H9 (cell line): ENCODE data around the gene TMTC1. TPM values are rescaled to one million over a fixed set of nuclear protein-coding genes. Genes with fewer than 3 reads are reported as not detected.

Experiments used
- DNase-seq: peaks from one replicate; pipeline ENCODE4 v3.0.0-alpha.2; 2017
- H2AFZ ChIP-seq: one replicate; pipeline ENCODE4 v1.6.1; 2013; ENCODE audit warnings: mild to moderate bottlenecking, low read length, control low read depth, moderate library complexity
- H2AK5ac ChIP-seq: 2 replicates; pipeline ENCODE4 v1.6.1; 2013; ENCODE audit warnings: low read length, control low read depth, mixed read lengths; ENCODE audit not compliant: insufficient read length
- H2BK120ac ChIP-seq: one replicate; pipeline ENCODE4 v1.6.1; 2013; ENCODE audit warnings: low read depth, mild to moderate bottlenecking, low read length, control low read depth, inconsistent platforms; ENCODE audit not compliant: poor library complexity, severe bottlenecking
- H2BK12ac ChIP-seq: 2 replicates; pipeline ENCODE4 v1.6.1; 2013; ENCODE audit warnings: low read length, control low read depth, mixed read lengths, low read depth; ENCODE audit not compliant: insufficient read length
- H2BK15ac ChIP-seq: 2 replicates; pipeline ENCODE4 v1.6.1; 2013; ENCODE audit warnings: low read depth, low read length, control low read depth
- H2BK20ac ChIP-seq: one replicate; pipeline ENCODE4 v1.6.1; 2013; ENCODE audit warnings: low read depth, mild to moderate bottlenecking, low read length, control low read depth, inconsistent platforms; ENCODE audit not compliant: poor library complexity, severe bottlenecking
- H2BK5ac ChIP-seq: 2 replicates; pipeline ENCODE4 v1.6.1; 2013; ENCODE audit warnings: low read length, control low read depth, mixed read lengths; ENCODE audit not compliant: insufficient read length
- H3K14ac ChIP-seq: 2 replicates; pipeline ENCODE4 v1.6.1; 2013; ENCODE audit warnings: low read length, control low read depth; ENCODE audit not compliant: insufficient read depth
- H3K18ac ChIP-seq: 2 replicates; pipeline ENCODE4 v1.6.1; 2013; ENCODE audit warnings: low read depth, mild to moderate bottlenecking, mixed read lengths, low read length, control low read depth; ENCODE audit not compliant: insufficient read length
- H3K23ac ChIP-seq: 2 replicates; pipeline ENCODE4 v1.6.1; 2013; ENCODE audit warnings: low read length, control low read depth, mixed read lengths, low read depth; ENCODE audit not compliant: insufficient read length
- H3K23me2 ChIP-seq: 2 replicates; pipeline ENCODE4 v1.6.1; 2013; ENCODE audit warnings: low read depth, mild to moderate bottlenecking, mixed read lengths, low read length, control low read depth; ENCODE audit not compliant: insufficient read length, poor library complexity, severe bottlenecking
- H3K27ac ChIP-seq: 2 replicates; pipeline ENCODE4 v1.5.1; 2013; ENCODE audit warnings: low read length, control low read depth, mixed read lengths, low read depth; ENCODE audit not compliant: insufficient read length
- H3K27me3 ChIP-seq: 2 replicates; pipeline ENCODE4 v1.6.1; 2013; ENCODE audit warnings: low read length, control low read depth, inconsistent platforms; ENCODE audit not compliant: insufficient read depth
- H3K4ac ChIP-seq: 2 replicates; pipeline ENCODE4 v1.6.1; 2013; ENCODE audit warnings: low read depth, mild to moderate bottlenecking, control low read depth, inconsistent platforms, low read length, moderate library complexity
- H3K4me1 ChIP-seq: 2 replicates; pipeline ENCODE4 v1.6.1; 2013; ENCODE audit warnings: low read length, control low read depth, inconsistent platforms; ENCODE audit not compliant: insufficient read depth
- H3K4me2 ChIP-seq: 2 replicates; pipeline ENCODE4 v1.6.1; 2013; ENCODE audit warnings: low read length, control low read depth, mixed read lengths; ENCODE audit not compliant: insufficient read length, insufficient read depth
- H3K56ac ChIP-seq: 2 replicates; pipeline ENCODE4 v1.6.1; 2013; ENCODE audit warnings: low read depth, mild to moderate bottlenecking, mixed read lengths, low read length, control low read depth; ENCODE audit not compliant: insufficient read length
- H3K79me1 ChIP-seq: 2 replicates; pipeline ENCODE4 v1.6.1; 2013; ENCODE audit warnings: low read depth, mild to moderate bottlenecking, moderate library complexity, low read length, control low read depth, inconsistent platforms; ENCODE audit not compliant: insufficient read depth, poor library complexity, severe bottlenecking
- H3K79me2 ChIP-seq: 2 replicates; pipeline ENCODE4 v1.6.1; 2013; ENCODE audit warnings: low read length, control low read depth, inconsistent platforms; ENCODE audit not compliant: insufficient read depth
- H3K9ac ChIP-seq: 2 replicates; pipeline ENCODE4 v1.6.1; 2013; ENCODE audit warnings: low read length, control low read depth, mixed read lengths; ENCODE audit not compliant: insufficient read length; ENCODE audit errors: extremely low read depth
- H3K9me3 ChIP-seq: one replicate; pipeline ENCODE4 v1.6.1; 2013; ENCODE audit warnings: low read depth, low read length, inconsistent platforms; ENCODE audit not compliant: control insufficient read depth
- H3T11ph ChIP-seq: one replicate; pipeline ENCODE4 v1.6.1; 2013; ENCODE audit warnings: mild to moderate bottlenecking, low read length, control low read depth, inconsistent platforms
- H4K20me1 ChIP-seq: one replicate; pipeline ENCODE4 v1.6.1; 2013; ENCODE audit not compliant: control insufficient read depth, insufficient read length, insufficient read depth
- H4K5ac ChIP-seq: 2 replicates; pipeline ENCODE4 v1.6.1; 2013; ENCODE audit warnings: low read depth, mild to moderate bottlenecking, mixed read lengths, low read length, control low read depth; ENCODE audit not compliant: insufficient read length
- H4K8ac ChIP-seq: replicated peaks from 2 replicates; pipeline ENCODE4 v1.6.1; 2013; ENCODE audit warnings: low read length, control low read depth, mixed read lengths, low read depth; ENCODE audit not compliant: insufficient read length
- H4K91ac ChIP-seq: 2 replicates; pipeline ENCODE4 v1.6.1; 2013; ENCODE audit warnings: low read depth, mild to moderate bottlenecking, moderate library complexity, mixed read lengths, low read length, control low read depth; ENCODE audit not compliant: insufficient read length
- H3K27ac Mint-ChIP-seq, 3 experiments: 2 replicates in 2 of 3; 3 replicates in 1 of 3; pipeline ENCODE4 v1.8.0; 2020 to 2021; ENCODE audit warnings: mixed read lengths in 3 of 3, mild to moderate bottlenecking in 1 of 3, moderate library complexity in 1 of 3
- H3K27me3 Mint-ChIP-seq: 2 replicates; pipeline ENCODE4 v1.8.0; 2021; ENCODE audit warnings: low read depth, mild to moderate bottlenecking, moderate library complexity, mixed read lengths
- H3K36me3 Mint-ChIP-seq, 3 experiments: 2 replicates in 2 of 3; 3 replicates in 1 of 3; pipeline ENCODE4 v1.8.0; 2020 to 2021; ENCODE audit warnings: low read depth in 3 of 3, mixed read lengths in 3 of 3; ENCODE audit not compliant: insufficient read depth in 1 of 3
- H3K4me1 Mint-ChIP-seq, 2 experiments: 2 replicates each; pipeline ENCODE4 v1.8.0; 2020; ENCODE audit warnings: mixed read lengths in 2 of 2
- H3K4me3 Mint-ChIP-seq, 2 experiments: 2 replicates in 1 of 2; 3 replicates in 1 of 2; pipeline ENCODE4 v1.8.0; 2020 to 2021; ENCODE audit warnings: mild to moderate bottlenecking in 2 of 2, mixed read lengths in 2 of 2, moderate library complexity in 1 of 2
- H3K9me3 Mint-ChIP-seq, 2 experiments: 2 replicates in 1 of 2; 3 replicates in 1 of 2; pipeline ENCODE4 v1.8.0; 2020; ENCODE audit warnings: mild to moderate bottlenecking in 2 of 2, mixed read lengths in 2 of 2, moderate library complexity in 1 of 2
- WGBS: extraction: QIAGEN DNeasy Blood & Tissue Kit; methylation state at CpG from one replicate; pipeline ENCODE4 v1.1.7; 2013; ENCODE audit warnings: missing lambda C conversion rate, low lambda C conversion rate, mixed read lengths; ENCODE audit not compliant: insufficient read length; ENCODE audit errors: extremely low coverage; 5-methylcytosine and 5-hydroxymethylcytosine counted together
- total RNA-seq: library from RNA; stranded (reverse); gene quantifications from 2 replicates; pipeline ENCODE4 v1.2.1, GENCODE V29; 2021
- TF ChIP-seq, protein P1 (sequence below): fragments of 200-600 bp; sonication (generic); conservative IDR thresholded peaks from 3 replicates; pipeline ENCODE4 v1.8.0; 2021; ENCODE audit warnings: antibody characterized with exemption, mild to moderate bottlenecking

Gene TMTC1
- total RNA-seq, 1 experiment from 2014 or later, result 16.1 TPM

DNA sequence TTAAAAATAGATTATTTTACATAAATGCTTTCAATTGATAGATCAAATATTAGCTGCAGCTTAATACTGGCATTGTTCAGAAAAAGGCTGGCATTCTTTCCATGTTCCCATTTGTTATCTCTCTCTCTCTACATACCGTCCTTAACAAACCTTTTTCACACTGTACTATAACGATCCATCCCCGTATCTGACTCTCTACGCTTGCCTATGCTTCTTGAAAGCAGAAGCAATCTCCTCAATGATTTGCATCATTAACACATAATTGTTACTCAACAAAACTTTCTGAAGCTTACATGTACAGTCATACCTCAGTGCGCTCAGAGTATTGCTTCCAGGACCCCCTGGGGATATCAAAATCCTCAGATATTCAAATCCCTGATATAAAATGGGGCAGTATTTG is 89.7 kb downstream of the TMTC1 start:
- H3K23me2 ChIP-seq, result no peaks in the 10 kb centered on the region
- H3K27me3 Mint-ChIP-seq, result no peaks in the 10 kb centered on the region
- no peak overlapping the region for H3K4me3 Mint-ChIP-seq
- H2BK15ac ChIP-seq, result no peak overlapping the region
- H4K20me1 ChIP-seq, result no peaks in the 10 kb centered on the region
- no peak overlapping the region for H3K4me2 ChIP-seq
- 100% methylated on average over 4 of the region's 5 CpGs for WGBS
- H3K9me3 ChIP-seq, result no peaks in the 10 kb centered on the region
- H2AK5ac ChIP-seq, result no peak overlapping the region
- no peak overlapping the region for H4K91ac ChIP-seq
- H4K8ac ChIP-seq, result no peak overlapping the region
- no peak overlapping the region for H3K56ac ChIP-seq
- no peak overlapping the region for H3K14ac ChIP-seq
- no peak overlapping the region for H3K9ac ChIP-seq
- H3K36me3 Mint-ChIP-seq, result peaks cover 0 to 10% (median 0%) of the 10 kb centered on the region in 3 experiments; a peak in 1 of 7 replicates
- no peak overlapping the region for H3K27ac Mint-ChIP-seq
- H3K9me3 Mint-ChIP-seq, result no peaks in the 10 kb centered on the region; a peak in 1 of 5 replicates
- H3K4me1 Mint-ChIP-seq, result peaks cover 46 to 49% of the 10 kb centered on the region in 2 experiments
- H4K5ac ChIP-seq, result no peak overlapping the region
- no peak overlapping the region for H3K4ac ChIP-seq
- TF ChIP-seq, protein P1, sequence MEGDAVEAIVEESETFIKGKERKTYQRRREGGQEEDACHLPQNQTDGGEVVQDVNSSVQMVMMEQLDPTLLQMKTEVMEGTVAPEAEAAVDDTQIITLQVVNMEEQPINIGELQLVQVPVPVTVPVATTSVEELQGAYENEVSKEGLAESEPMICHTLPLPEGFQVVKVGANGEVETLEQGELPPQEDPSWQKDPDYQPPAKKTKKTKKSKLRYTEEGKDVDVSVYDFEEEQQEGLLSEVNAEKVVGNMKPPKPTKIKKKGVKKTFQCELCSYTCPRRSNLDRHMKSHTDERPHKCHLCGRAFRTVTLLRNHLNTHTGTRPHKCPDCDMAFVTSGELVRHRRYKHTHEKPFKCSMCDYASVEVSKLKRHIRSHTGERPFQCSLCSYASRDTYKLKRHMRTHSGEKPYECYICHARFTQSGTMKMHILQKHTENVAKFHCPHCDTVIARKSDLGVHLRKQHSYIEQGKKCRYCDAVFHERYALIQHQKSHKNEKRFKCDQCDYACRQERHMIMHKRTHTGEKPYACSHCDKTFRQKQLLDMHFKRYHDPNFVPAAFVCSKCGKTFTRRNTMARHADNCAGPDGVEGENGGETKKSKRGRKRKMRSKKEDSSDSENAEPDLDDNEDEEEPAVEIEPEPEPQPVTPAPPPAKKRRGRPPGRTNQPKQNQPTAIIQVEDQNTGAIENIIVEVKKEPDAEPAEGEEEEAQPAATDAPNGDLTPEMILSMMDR, result no peak
- no peak overlapping the region for H2AFZ ChIP-seq
- H3K4me1 ChIP-seq, result peaks cover 8% of the 10 kb centered on the region; the same call in 1 of the 2 replicates
- H3K79me1 ChIP-seq, result no peaks in the 10 kb centered on the region
- no peak overlapping the region for H2BK5ac ChIP-seq
- H2BK20ac ChIP-seq, result no peak overlapping the region
- no peaks in the 10 kb centered on the region for H3K79me2 ChIP-seq
- H3T11ph ChIP-seq, result no peak overlapping the region
- no peak overlapping the region for H2BK12ac ChIP-seq
- DNase-seq, result no peak
- no peak overlapping the region for H2BK120ac ChIP-seq
- no peak overlapping the region for H3K23ac ChIP-seq
- H3K18ac ChIP-seq, result no peak overlapping the region
- no peak overlapping the region for H3K27ac ChIP-seq
- H3K27me3 ChIP-seq, result no peaks in the 10 kb centered on the region
